Thyroid gland (tissue), 4 donors: Measurements from ENCODE around the gene HYLS1.

Experiments used
- CTCF ChIP-seq, 6 experiments: fragments of 200-600 bp in 3 of 6; fragments of 450-650 bp in 3 of 6; sonication (generic) in 3 of 6; IDR thresholded peaks; one replicate each; pipeline ENCODE4 v1.5.1; 2016 to 2019; ENCODE audit warnings: antibody characterized with exemption in 6 of 6, mild to moderate bottlenecking in 2 of 6, inconsistent platforms in 1 of 6, moderate library complexity in 1 of 6
- POLR2A ChIP-seq, 2 donors: fragments of 450-650 bp; IDR thresholded peaks; one replicate each; pipeline ENCODE4 v1.6.1; 2017; ENCODE audit warnings: antibody characterized with exemption in 2 of 2, mild to moderate bottlenecking in 2 of 2, moderate library complexity in 1 of 2

GRCh38 chr11:125935056-125935455 lies 47.6 kb downstream of the HYLS1 start:
- TF ChIP-seq POLR2A (IDR thresholded peaks at IDR 0.05), result no peak
- TF ChIP-seq CTCF (IDR thresholded peaks at IDR 0.05), result no peak
